Ovary (tissue), 3 donors: Measurements from ENCODE around the gene P2RX1.

Experiments
- CTCF ChIP-seq, 3 donors: fragments of 450-650 bp in 2 of 3; fragments of 200-600 bp in 1 of 3; IDR thresholded peaks; one replicate each; pipeline versions ENCODE4 v1.5.1 to v1.8.0; 2016 to 2022; ENCODE audit warnings: antibody characterized with exemption in 3 of 3, mild to moderate bottlenecking in 1 of 3
- POLR2A ChIP-seq: fragments of 450-650 bp; IDR thresholded peaks from one replicate; pipeline ENCODE4 v1.6.1; 2017; ENCODE audit warnings: antibody characterized with exemption, mild to moderate bottlenecking, moderate library complexity
- donor health status: DM: no; HTN: no; CAD: no.

DNA sequence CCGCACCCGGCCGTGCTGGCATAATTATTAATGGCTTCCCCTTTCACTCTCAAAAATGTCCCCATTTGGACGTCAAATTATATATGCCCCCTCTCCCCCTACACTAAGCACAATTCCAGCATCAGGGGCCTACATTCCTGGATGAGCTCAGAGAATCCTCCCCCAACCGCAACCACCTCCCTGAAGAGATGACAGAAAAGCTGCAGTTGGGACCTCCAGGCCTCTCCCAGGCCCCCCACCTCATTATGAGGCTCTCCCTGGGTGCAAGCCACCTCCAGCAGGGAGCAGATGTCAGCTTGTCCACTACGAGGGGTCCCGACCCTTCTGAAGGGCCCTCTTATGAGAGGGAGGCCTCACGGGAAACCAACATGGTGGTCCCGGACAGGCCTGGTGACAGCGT is 51.7 kb downstream of the P2RX1 start:
- TF ChIP-seq CTCF (IDR thresholded peaks at IDR 0.05) (no peak), POLR2A (no peak)
